ENCODE results near the gene RPL15.

- no peak for TF ChIP-seq CTCF (IDR thresholded peaks at IDR 0.05)
- TF ChIP-seq POLR2A (IDR thresholded peaks at IDR 0.05): no peak
These were observed 34.4 kb upstream of the RPL15 start for GRCh38 chr3:23882487-23882918.
